Osteocyte (in vitro differentiated cells): ENCODE results near the gene PLEKHF1. TPM values are rescaled to one million over a fixed set of nuclear protein-coding genes. Genes with fewer than 3 reads are reported as not detected.

Experiments used
- DNase-seq: peaks from one replicate; pipeline ENCODE4 v3.0.0; 2021; ENCODE audit warnings: mixed read lengths; ENCODE audit not compliant: unreplicated experiment; ENCODE audit errors: extremely low spot score
- H3K27ac Mint-ChIP-seq: one replicate; pipeline ENCODE4 v1.8.0; 2021; ENCODE audit warnings: mild to moderate bottlenecking, mixed read lengths; ENCODE audit not compliant: unreplicated experiment
- H3K27me3 Mint-ChIP-seq: one replicate; pipeline ENCODE4 v1.8.0; 2021; ENCODE audit warnings: mixed read lengths; ENCODE audit not compliant: unreplicated experiment
- H3K36me3 Mint-ChIP-seq: one replicate; pipeline ENCODE4 v1.8.0; 2021; ENCODE audit warnings: mixed read lengths; ENCODE audit not compliant: unreplicated experiment
- H3K4me1 Mint-ChIP-seq: one replicate; pipeline ENCODE4 v1.8.0; 2021; ENCODE audit warnings: mixed read lengths; ENCODE audit not compliant: unreplicated experiment
- H3K4me3 Mint-ChIP-seq: one replicate; pipeline ENCODE4 v1.8.0; 2021; ENCODE audit warnings: mild to moderate bottlenecking, moderate library complexity, mixed read lengths; ENCODE audit not compliant: unreplicated experiment
- H3K9me3 Mint-ChIP-seq: one replicate; pipeline ENCODE4 v1.8.0; 2021; ENCODE audit warnings: mixed read lengths; ENCODE audit not compliant: unreplicated experiment
- CTCF ChIP-seq: fragments of 200-600 bp; sonication (generic); IDR thresholded peaks from 2 replicates; pipeline ENCODE4 v1.5.0; 2021; ENCODE audit warnings: antibody characterized with exemption, mild to moderate bottlenecking, moderate library complexity
- total RNA-seq: library from RNA; stranded (reverse); gene quantifications from 2 replicates; pipeline ENCODE4 v1.2.1, GENCODE V29; 2021

The PLEKHF1 gene
- total RNA-seq, 1 donor from 2014 or later = 27.3 TPM

- peaks cover 29% of the 10 kb centered on the region for H3K4me1 Mint-ChIP-seq
- peaks cover 27% of the 10 kb centered on the region for H3K36me3 Mint-ChIP-seq
- H3K9me3 Mint-ChIP-seq = no peaks in the 10 kb centered on the region
- no peak overlapping the region for H3K4me3 Mint-ChIP-seq
- no peak for TF ChIP-seq CTCF
- H3K27me3 Mint-ChIP-seq = no peaks in the 10 kb centered on the region
- no peak for DNase-seq
- H3K27ac Mint-ChIP-seq = no peak overlapping the region
Measured at GRCh38 chr19:29675650-29676186, 10.5 kb downstream of the PLEKHF1 start.

DNA sequence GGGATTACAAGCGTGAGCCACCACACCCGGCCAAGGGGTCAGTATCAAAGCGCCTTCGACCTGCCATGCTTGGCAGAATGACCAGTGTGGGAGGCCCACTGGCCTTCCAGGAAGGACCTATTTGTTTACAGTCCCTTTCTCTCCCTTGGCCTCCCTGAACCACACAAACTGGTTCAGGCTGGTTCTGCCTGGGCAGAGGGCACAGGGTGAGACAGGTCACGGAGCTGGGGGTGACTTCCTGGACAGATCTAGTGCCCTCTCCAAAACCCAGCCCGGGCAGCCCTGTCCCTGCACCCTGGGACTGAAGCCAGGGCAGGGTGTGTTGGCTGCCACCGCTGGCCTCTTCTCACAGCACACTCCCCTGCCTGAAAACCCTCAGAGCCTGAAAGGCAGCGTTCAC is 11.3 kb downstream of the PLEKHF1 start:
- DNase-seq = no peak
- Mint-ChIP-seq H3K9me3 (no peaks in the 10 kb centered on the region), H3K27ac (no peak overlapping the region), H3K27me3 (no peaks in the 10 kb centered on the region), H3K4me1 (peaks cover 30% of the 10 kb centered on the region), H3K36me3 (peaks cover 24% of the 10 kb centered on the region), H3K4me3 (no peak overlapping the region)
- no peak for TF ChIP-seq CTCF

- no peak for TF ChIP-seq CTCF
- no peak overlapping the region for H3K27ac Mint-ChIP-seq
- peaks cover 31% of the 10 kb centered on the region for H3K4me1 Mint-ChIP-seq
- no peak overlapping the region for H3K4me3 Mint-ChIP-seq
- H3K36me3 Mint-ChIP-seq = peaks cover 20% of the 10 kb centered on the region
- no peaks in the 10 kb centered on the region for H3K27me3 Mint-ChIP-seq
- no peaks in the 10 kb centered on the region for H3K9me3 Mint-ChIP-seq
- no peak for DNase-seq
Measured at GRCh38 chr19:29677001-29677817, 11.9 kb downstream of the PLEKHF1 start.

- H3K4me1 Mint-ChIP-seq = peaks cover 27% of the 10 kb centered on the region
- no peak for DNase-seq
- peaks cover 15% of the 10 kb centered on the region for H3K36me3 Mint-ChIP-seq
- no peak overlapping the region for H3K27ac Mint-ChIP-seq
- no peak overlapping the region for H3K4me3 Mint-ChIP-seq
- no peaks in the 10 kb centered on the region for H3K27me3 Mint-ChIP-seq
- TF ChIP-seq CTCF = no peak
- H3K9me3 Mint-ChIP-seq = no peaks in the 10 kb centered on the region
Measured at GRCh38 chr19:29678484-29679106, 13.3 kb downstream of the PLEKHF1 start.

DNA sequence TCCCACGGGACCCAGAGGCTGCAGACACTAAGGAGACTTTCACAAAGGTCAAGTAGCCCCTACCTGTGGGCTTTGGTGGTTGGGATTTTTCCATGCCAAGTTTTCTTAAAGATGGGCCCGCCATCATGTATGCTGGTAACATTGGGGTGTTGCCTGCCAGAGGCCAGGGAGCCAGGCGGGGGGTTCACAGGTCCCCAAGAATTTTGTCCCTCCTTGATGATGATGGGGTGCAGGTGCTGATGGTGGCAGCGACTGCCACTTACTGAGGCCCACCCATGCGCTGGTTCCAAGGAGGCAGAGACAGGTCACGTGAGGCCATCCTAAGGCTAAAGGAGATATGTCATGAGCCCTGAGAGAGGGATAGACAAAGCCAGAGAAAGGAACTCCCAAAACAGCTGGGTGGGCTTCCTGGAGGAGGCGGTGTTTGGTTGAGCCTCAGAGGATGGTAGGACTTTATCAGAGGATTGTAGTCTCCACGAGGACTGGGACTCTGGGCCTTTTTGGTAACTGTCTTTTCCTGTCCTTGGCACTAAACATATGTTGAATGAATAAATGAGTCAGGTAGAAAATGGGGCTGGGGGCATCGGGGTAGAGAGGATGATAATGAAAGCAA is 14.4 kb downstream of the PLEKHF1 start:
- H3K27ac Mint-ChIP-seq = peak overlapping the region; percentile 31
- peaks cover 12% of the 10 kb centered on the region for H3K36me3 Mint-ChIP-seq
- peaks cover 27% of the 10 kb centered on the region for H3K4me1 Mint-ChIP-seq
- no peaks in the 10 kb centered on the region for H3K27me3 Mint-ChIP-seq
- H3K9me3 Mint-ChIP-seq = no peaks in the 10 kb centered on the region
- TF ChIP-seq CTCF = no peak
- H3K4me3 Mint-ChIP-seq = no peak overlapping the region
- DNase-seq = no peak
